Measurements from ENCODE around the gene CXCL1.
"Not testable (repeated sequence)": the region's sequence is repeated elsewhere in the genome, so short reads cannot be mapped to it uniquely, and the experiment has no call there.

The CXCL1 gene

GRCh38 chr4:73883306-73883705 lies 14.1 kb downstream of the CXCL1 start:
- no peak for DNase-seq (ENCODE audit: low spot score)

DNA sequence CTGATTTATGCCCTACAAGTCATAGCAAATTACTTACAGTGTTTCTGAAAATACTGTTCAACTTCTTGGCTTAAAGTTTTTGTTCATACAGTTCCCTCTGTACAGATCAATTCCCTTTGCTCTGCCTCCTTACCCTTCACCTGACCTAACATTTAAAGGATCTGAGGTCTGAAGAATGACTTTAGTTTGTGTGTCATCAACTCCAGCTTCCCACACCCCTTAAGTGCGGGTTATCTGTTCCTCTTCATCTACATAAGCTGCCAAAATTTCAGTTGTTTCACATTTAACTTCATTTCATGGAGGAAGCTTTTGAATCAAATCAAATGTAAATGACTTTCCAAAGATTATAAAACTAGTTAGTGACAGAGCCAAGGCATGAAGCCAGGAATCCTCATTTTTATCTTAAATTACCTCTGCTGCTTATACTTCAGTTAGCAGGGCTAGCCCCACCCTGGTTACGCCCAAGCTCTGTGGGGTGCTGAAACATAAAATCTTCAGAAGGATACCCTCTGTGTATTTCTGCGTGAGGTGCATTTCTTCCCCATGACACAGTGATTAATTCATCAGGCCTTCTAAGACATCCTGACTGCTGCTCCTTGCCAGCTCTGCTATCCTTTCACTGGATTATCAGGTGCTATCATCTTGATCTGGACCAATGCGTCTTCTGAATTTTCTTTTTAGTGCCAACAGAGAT lies 16.5 kb downstream of the CXCL1 start:
- no peak for DNase-seq (ENCODE audit: low spot score)

DNA sequence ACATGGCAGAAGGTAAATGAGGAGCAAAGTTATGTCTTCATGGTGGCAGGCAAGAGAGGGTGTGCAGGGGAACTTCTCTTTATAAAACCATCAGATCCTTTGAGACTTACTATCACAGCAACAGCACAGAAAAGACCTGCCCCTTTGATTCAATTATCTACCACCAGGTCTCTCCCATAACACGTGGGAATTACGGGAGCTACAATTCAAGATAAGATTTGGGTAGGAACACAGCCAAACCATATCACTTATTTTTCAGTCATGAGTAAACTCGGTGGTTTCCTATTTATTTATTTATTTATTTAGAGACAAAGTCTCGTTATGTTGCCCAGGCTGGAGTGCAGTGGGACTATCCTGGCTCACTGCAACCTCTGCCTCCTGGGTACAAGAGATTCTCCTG lies 22.1 kb downstream of the CXCL1 start:
- no peak for DNase-seq (ENCODE audit: low spot score)

GRCh38 chr4:73891739-73892405 lies 22.7 kb downstream of the CXCL1 start:
- DNase-seq (ENCODE audit: low spot score), result no peak

DNA sequence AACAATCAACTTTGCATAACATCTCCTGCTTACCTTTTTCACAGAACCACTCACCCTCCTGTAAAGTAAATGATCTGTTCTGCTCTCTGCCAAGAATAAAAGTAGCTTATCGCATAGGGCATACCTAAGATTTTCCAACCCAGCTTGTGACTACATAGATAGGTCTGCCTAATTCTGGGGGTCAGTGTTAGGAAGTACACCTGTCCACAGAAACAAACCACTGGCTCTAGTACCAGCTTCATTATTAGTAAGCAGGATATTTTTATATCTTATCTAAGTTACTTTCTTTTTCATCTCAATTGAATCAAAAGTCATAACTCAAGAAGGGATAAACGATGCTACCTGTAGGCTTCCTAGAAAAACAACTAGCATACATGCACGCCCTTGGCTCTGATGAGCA lies 23.8 kb downstream of the CXCL1 start:
- DNase-seq (ENCODE audit: low spot score), result no peak

DNA sequence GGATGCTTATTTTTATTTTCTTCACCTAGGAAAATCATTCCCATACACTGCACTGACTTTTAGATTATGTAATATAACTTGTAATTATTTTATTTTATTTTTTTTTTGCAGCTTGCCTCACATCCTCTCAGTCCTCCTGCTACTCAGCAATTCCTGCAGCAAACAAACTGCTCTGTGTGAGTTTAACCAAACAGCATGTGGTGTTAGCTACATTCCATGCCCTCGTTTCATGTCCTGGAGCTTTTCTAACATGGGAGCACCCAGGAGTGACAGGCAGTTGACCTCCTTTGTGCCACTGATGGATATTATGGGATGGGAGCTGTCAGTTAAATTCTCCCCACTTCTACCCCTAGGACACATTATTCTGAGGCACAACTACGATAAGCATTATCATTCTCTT lies 24.8 kb downstream of the CXCL1 start:
- no peak for DNase-seq (ENCODE audit: low spot score)

DNA sequence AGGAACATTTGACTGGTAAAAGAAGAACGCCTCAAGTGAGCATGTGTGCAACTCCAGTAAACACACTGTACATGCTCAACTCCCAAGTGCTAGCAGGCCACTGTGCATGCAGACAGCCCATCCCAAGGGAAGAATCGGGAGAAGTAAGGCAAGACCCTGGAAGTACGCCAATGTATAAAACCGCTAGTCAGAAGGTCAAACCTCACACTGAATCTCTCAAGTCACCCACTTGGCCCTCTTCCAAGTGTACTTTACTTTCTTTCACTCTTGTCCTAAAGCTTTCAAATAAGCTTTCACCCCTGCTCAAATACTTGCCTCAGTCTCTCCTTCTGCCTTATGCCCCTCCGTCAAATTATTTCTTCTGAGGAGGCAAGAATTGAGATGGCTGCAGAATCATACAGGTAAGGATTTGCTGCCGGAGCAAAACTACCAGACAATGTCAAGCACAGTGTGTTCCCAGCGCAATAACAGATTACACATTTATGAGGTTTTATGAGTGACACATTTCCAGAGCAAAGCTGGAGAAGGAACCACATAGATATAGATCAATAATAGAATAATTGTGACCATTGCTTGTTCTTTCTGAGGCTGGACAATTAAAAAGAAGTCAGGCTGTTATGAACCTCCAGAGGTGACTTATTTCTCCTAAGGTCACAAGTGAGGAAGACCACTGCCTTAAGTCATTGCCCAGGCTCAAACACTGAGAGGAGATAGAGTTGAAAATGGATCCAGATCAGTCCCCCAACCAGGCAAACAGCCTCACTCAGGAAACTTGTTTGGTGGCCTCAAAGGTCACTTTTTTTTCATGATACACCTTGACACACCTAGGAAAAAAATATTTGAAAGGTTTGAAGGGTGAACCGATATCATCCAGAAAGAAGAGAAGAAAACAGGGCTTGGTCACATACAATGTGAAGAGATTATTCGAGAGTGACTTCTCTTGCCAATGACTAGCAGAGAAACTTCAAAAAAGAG lies 26.3 kb downstream of the CXCL1 start:
- DNase-seq (ENCODE audit: low spot score), result no peak

- DNase-seq (ENCODE audit: low spot score), result no peak
Measured at GRCh38 chr4:73896416-73896815, 27.2 kb downstream of the CXCL1 start.

- DNase-seq (ENCODE audit: low spot score), result no peak
Measured at GRCh38 chr4:73897380-73898136, 28.4 kb downstream of the CXCL1 start.

GRCh38 chr4:73899338-73899737 lies 30.1 kb downstream of the CXCL1 start:
- DNase-seq (ENCODE audit: low spot score), result not testable (repeated sequence)

- no peak for DNase-seq (ENCODE audit: low spot score)
Measured at GRCh38 chr4:73901031-73901430, 31.8 kb downstream of the CXCL1 start.

GRCh38 chr4:73902038-73902637 lies 32.9 kb downstream of the CXCL1 start:
- no peak for DNase-seq (ENCODE audit: low spot score)

DNA sequence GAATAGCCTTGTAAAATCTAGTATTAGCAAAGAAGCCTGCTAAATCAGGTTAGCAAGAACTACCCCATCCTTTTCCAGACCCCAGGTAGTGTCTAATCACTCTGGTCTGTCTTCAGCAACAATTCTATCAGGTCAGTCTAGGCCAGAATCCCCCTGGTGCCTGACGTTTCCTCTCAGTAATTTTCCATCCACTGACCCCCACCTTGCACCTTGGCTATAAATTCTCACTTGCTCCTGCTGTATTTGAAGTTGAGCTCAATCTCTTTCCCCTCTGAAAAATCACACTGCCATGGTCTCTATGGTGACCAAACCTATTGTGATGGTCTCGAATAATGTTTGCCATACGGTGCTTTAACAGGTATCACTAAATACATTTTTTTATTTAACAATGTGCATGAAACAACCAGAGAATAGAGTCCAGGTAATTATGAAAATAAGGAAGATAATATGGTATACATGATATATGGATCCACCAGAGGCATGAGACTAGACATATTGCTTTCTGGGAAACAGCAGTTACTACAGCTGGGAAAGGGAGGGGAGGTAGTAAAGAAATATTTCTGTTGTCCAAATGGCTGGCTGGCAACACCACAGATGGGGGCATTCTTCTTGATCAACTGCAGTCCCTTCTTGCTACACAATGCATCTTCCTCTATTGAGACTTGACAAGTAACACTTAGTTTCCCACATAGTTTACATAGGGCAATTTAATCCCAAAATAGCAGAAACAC lies 33.8 kb downstream of the CXCL1 start:
- no peak for DNase-seq (ENCODE audit: low spot score)

DNA sequence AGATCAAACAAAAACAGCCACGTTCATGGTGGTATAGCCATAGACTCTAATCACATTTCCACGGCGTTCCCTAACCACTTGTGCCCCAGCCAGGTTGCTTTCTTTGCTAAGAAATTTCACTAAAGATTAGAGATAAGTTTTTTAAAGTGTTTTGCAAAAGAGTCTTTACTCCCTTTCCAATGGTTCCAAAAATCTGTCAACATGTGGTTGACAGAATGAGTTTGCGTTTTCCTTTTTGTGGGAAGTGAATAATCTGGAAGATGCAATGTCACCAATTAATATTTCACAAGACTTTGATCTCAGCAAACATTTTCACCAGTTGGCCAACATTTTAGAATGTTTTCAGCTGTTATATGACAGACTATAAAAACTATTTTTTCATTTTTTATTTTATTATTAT lies 35.3 kb downstream of the CXCL1 start:
- DNase-seq (ENCODE audit: low spot score), result no peak

DNA sequence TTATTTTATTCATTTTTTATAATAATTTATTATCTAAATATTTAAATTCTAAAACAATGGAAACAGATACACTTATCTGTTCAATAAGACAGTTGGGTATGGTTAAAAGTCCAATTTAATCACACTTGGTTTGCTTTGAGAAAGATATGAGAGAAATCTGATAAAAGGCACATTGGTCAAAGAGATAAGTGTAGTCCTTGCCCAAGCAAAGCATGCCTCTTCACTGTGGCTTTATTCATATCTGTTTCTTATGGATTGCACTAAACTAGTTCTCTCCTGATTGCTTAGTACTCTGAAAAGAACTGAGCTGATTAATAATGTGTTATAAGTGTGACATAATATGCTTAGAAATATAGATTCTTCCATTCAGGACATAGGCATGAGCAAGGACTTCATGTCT lies 39.8 kb downstream of the CXCL1 start:
- no peak for DNase-seq (ENCODE audit: low spot score)

GRCh38 chr4:73911746-73912145 lies 42.6 kb downstream of the CXCL1 start:
- DNase-seq (ENCODE audit: low spot score), result no peak

GRCh38 chr4:73912191-73912590 lies 43.0 kb downstream of the CXCL1 start:
- DNase-seq (ENCODE audit: low spot score), result no peak

- no peak for DNase-seq (ENCODE audit: low spot score)
Measured at GRCh38 chr4:73914071-73914470, 44.9 kb downstream of the CXCL1 start.

DNA sequence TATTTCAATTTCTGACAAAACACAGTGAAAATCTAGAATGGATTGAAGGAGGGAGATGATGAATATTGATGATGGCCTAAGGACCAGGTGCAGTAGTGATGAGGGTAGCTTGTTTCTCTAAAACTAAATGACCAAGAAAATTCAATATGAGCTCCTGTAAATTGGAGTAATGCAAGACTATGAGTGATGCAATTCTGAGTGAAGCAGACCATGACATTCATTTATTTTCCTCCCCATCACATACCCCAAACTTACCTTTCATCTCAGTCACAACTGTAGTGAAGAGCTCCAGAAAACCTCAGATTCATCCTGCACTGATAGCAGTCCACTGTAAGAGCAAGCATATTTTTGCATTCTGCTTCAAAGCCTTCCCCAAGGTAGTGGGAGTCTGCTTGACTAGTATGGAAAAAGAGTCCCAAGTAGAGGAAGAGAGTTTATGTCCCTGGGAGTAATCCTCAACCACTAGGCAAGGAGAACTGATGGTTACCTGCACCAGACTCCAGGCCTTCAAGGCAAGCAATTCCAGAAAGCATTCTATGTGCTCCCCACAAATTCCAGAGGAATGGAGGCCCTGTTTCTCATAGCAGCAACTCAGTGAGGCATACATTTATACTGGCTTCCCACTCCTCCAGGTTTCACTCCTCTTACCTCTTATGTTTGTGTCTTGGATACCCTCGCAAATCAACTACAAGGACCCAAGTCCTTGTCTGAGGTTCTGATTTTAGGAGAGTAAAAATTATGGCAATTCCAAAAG lies 47.2 kb downstream of the CXCL1 start:
- no peak for DNase-seq (ENCODE audit: low spot score)

DNA sequence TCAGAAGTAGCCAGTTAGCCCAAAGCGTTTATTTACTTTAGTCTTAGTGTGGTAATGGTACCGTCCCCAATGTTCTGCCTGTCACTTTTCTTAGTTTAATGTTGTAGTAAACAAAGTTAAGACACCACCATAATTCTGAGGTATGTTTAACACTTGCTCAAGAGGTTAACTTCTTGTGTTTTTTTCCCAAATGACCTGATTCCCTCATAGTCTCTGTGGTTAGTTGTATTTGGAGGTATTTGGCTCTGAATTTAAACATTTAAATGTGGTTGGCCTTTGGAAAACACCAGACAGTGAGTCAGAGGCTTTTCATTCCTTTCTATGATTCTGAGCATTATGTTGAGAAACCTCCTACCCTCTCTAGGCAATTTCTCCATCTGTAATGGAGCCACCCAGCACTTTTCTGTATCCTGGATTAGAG lies 47.9 kb downstream of the CXCL1 start:
- DNase-seq (ENCODE audit: low spot score), result no peak
